Measurements from ENCODE around the gene MYH9. TPM values are rescaled to one million over a fixed set of nuclear protein-coding genes. Genes with fewer than 3 reads are reported as not detected.
A peak's percentile ranks its signal among the peaks of the same experiment; 100 is the strongest.

MYH9 gene
- total and polyA plus RNA-seq, 4 experiments from 2014 or later, result 17.3 to 734 (median 597) TPM

GRCh38 chr22:36326178-36327161, 61.3 kb downstream of the MYH9 start:
- CTCF ChIA-PET (ENCODE audit: partially characterized antibody), result interaction anchor here (0.5 to 3.6 kb wide), 7 partner anchors 22 to 144 kb away, joined by 3 to 17 read pairs (median 4); no protein-coding TSS in a partner anchor
- Mint-ChIP-seq H3K27me3 (no peaks in the 10 kb centered on the region), H3K27ac (peak overlapping the region; percentile 25 to 99 (median 88)), H3K4me1 (peaks cover 43 to 68% (median 52%) of the 10 kb centered on the region in 4 donors), H3K36me3 (peaks cover 66 to 82% of the 10 kb centered on the region in 2 donors), H3K4me3 (peak overlapping the region in 1 of 8 donors; percentile 25), H3K9me3 (peaks cover 0 to 12% (median 0%) of the 10 kb centered on the region in 8 donors)
- Histone ChIP-seq H3K27me3 (ENCODE audit: insufficient read depth, low read length) (no peaks in the 10 kb centered on the region), H3K36me3 (ENCODE audit: insufficient read depth, low read length) (peaks cover 82% of the 10 kb centered on the region), H3K9me3 (ENCODE audit: control insufficient read depth in 1 of 2, low read length in 2 of 2) (no peaks in the 10 kb centered on the region), H3K4me3 (ENCODE audit: low read length in 2 of 2) (no peak overlapping the region), H3K4me1 (ENCODE audit: insufficient read depth, low read length) (peaks cover 45% of the 10 kb centered on the region), H3K27ac (ENCODE audit: low read depth, low read length) (no peak overlapping the region)
- peak in 1 of 5 donors; percentile 19 for DNase-seq
- intact Hi-C loops (cut with micrococcal nuclease), result no loop called here
- POLR2A ChIA-PET (ENCODE audit: partially characterized antibody), result interaction anchor here (1.2 to 59.9 kb wide), 4 partner anchors 16 to 144 kb away, joined by 3 to 2535 read pairs (median 4); partner anchors contain the start of gene MYH9

- peak overlapping the region in 2 of 8 donors; percentile 31 to 39 for H3K4me3 Mint-ChIP-seq
- H3K4me1 ChIP-seq (ENCODE audit: insufficient read depth, low read length), result peaks cover 34% of the 10 kb centered on the region
- intact Hi-C loops (cut with micrococcal nuclease), result no loop called here
- peak overlapping the region; percentile 46 to 94 (median 72) for H3K27ac Mint-ChIP-seq
- H3K27me3 ChIP-seq (ENCODE audit: insufficient read depth, low read length), result no peaks in the 10 kb centered on the region
- H3K27me3 Mint-ChIP-seq, result no peaks in the 10 kb centered on the region
- POLR2A ChIA-PET (ENCODE audit: partially characterized antibody), result interaction anchor here (1.0 to 59.9 kb wide), 3 partner anchors 27 to 145 kb away, joined by 3 to 2535 read pairs (median 3); partner anchors contain the start of gene MYH9
- peaks cover 66 to 81% of the 10 kb centered on the region in 2 donors for H3K36me3 Mint-ChIP-seq
- CTCF ChIA-PET (ENCODE audit: partially characterized antibody), result interaction anchor here (1.0 to 2.3 kb wide), 3 partner anchors 24 to 146 kb away, joined by 3 to 8 read pairs (median 8); no protein-coding TSS in a partner anchor
- no peak overlapping the region for H3K27ac ChIP-seq (ENCODE audit: low read depth, low read length)
- peaks cover 32 to 57% (median 42%) of the 10 kb centered on the region in 4 donors for H3K4me1 Mint-ChIP-seq
- DNase-seq, result peak in 1 of 5 donors; percentile 37
- no peaks in the 10 kb centered on the region for H3K9me3 ChIP-seq (ENCODE audit: control insufficient read depth in 1 of 2, low read length in 2 of 2)
- peaks cover 91% of the 10 kb centered on the region for H3K36me3 ChIP-seq (ENCODE audit: insufficient read depth, low read length)
- H3K4me3 ChIP-seq (ENCODE audit: low read length in 2 of 2), result no peak overlapping the region
- peaks cover 0 to 13% (median 0%) of the 10 kb centered on the region in 8 donors for H3K9me3 Mint-ChIP-seq
These were observed 62.4 kb downstream of the MYH9 start for GRCh38 chr22:36325154-36326031.

- Mint-ChIP-seq H3K4me3 (no peak overlapping the region), H3K4me1 (peaks cover 22 to 47% (median 32%) of the 10 kb centered on the region in 4 donors), H3K27ac (peak overlapping the region in 5 of 7 donors; percentile 39 to 94 (median 72)), H3K36me3 (peaks cover 66 to 81% of the 10 kb centered on the region in 2 donors), H3K27me3 (no peaks in the 10 kb centered on the region), H3K9me3 (peaks cover 0 to 9% (median 0%) of the 10 kb centered on the region in 8 donors)
- Histone ChIP-seq H3K9me3 (ENCODE audit: control insufficient read depth in 1 of 2, low read length in 2 of 2) (no peaks in the 10 kb centered on the region), H3K27me3 (ENCODE audit: insufficient read depth, low read length) (no peaks in the 10 kb centered on the region), H3K27ac (ENCODE audit: low read depth, low read length) (no peak overlapping the region), H3K36me3 (ENCODE audit: insufficient read depth, low read length) (peaks cover 93% of the 10 kb centered on the region), H3K4me1 (ENCODE audit: insufficient read depth, low read length) (peaks cover 24% of the 10 kb centered on the region), H3K4me3 (ENCODE audit: low read length in 2 of 2) (no peak overlapping the region)
- POLR2A ChIA-PET (ENCODE audit: partially characterized antibody), result interaction anchor here (1.0 to 59.9 kb wide), 2 partner anchors 28 to 48 kb away, joined by 3 to 2535 read pairs; partner anchors contain the start of gene MYH9
- CTCF ChIA-PET (ENCODE audit: partially characterized antibody), result interaction anchor here (0.6 to 2.3 kb wide), 3 partner anchors 21 to 147 kb away, joined by 3 to 8 read pairs (median 8); no protein-coding TSS in a partner anchor
- DNase-seq, result peak in 1 of 5 donors; percentile 19
- intact Hi-C loops (cut with micrococcal nuclease), result no loop called here
These were observed 63.4 kb downstream of the MYH9 start for GRCh38 chr22:36324414-36324813.

GRCh38 chr22:36323855-36324331, 63.9 kb downstream of the MYH9 start:
- no peaks in the 10 kb centered on the region for H3K27me3 ChIP-seq (ENCODE audit: insufficient read depth, low read length)
- H3K27ac ChIP-seq (ENCODE audit: low read depth, low read length), result no peak overlapping the region
- H3K36me3 ChIP-seq (ENCODE audit: insufficient read depth, low read length), result peaks cover 98% of the 10 kb centered on the region
- peaks cover 0 to 8% (median 0%) of the 10 kb centered on the region in 8 donors for H3K9me3 Mint-ChIP-seq
- H3K4me3 Mint-ChIP-seq, result no peak overlapping the region
- no peaks in the 10 kb centered on the region for H3K27me3 Mint-ChIP-seq
- peaks cover 19% of the 10 kb centered on the region for H3K4me1 ChIP-seq (ENCODE audit: insufficient read depth, low read length)
- H3K27ac Mint-ChIP-seq, result peak overlapping the region in 2 of 7 donors; percentile 7 to 94
- DNase-seq, result peak in 1 of 5 donors; percentile 13
- POLR2A ChIA-PET (ENCODE audit: partially characterized antibody), result interaction anchor here (3.2 to 59.9 kb wide), 2 partner anchors 8 to 48 kb away, joined by 17 to 2535 read pairs; partner anchors contain the start of gene MYH9
- H3K4me3 ChIP-seq (ENCODE audit: low read length in 2 of 2), result no peak overlapping the region
- H3K4me1 Mint-ChIP-seq, result peaks cover 17 to 42% (median 27%) of the 10 kb centered on the region in 4 donors
- H3K36me3 Mint-ChIP-seq, result peaks cover 68 to 81% of the 10 kb centered on the region in 2 donors
- intact Hi-C loops (cut with micrococcal nuclease), result no loop called here
- CTCF ChIA-PET (ENCODE audit: partially characterized antibody), result interaction anchor here (1.4 to 2.3 kb wide), 2 partner anchors 23 to 147 kb away, joined by 8 read pairs; no protein-coding TSS in a partner anchor
- H3K9me3 ChIP-seq (ENCODE audit: control insufficient read depth in 1 of 2, low read length in 2 of 2), result no peaks in the 10 kb centered on the region

- POLR2A ChIA-PET (ENCODE audit: partially characterized antibody), result interaction anchor here (0.9 to 59.9 kb wide), 3 partner anchors 9 to 49 kb away, joined by 3 to 2535 read pairs (median 17); partner anchors contain the start of gene MYH9
- H3K9me3 Mint-ChIP-seq, result peaks cover 0 to 8% (median 0%) of the 10 kb centered on the region in 8 donors
These were observed 64.4 kb downstream of the MYH9 start for GRCh38 chr22:36323182-36323854.

GRCh38 chr22:36322602-36322915, 65.2 kb downstream of the MYH9 start:
- Mint-ChIP-seq H3K4me1 (peaks cover 6 to 29% (median 14%) of the 10 kb centered on the region in 4 donors), H3K4me3 (no peak overlapping the region), H3K27me3 (no peaks in the 10 kb centered on the region), H3K9me3 (peaks cover 0 to 8% (median 0%) of the 10 kb centered on the region in 8 donors), H3K36me3 (peaks cover 71 to 79% of the 10 kb centered on the region in 2 donors), H3K27ac (peak overlapping the region in 3 of 7 donors; percentile 64 to 75 (median 70))
- Histone ChIP-seq H3K4me1 (ENCODE audit: insufficient read depth, low read length) (peaks cover 6% of the 10 kb centered on the region), H3K36me3 (ENCODE audit: insufficient read depth, low read length) (peaks cover 98% of the 10 kb centered on the region), H3K27me3 (ENCODE audit: insufficient read depth, low read length) (no peaks in the 10 kb centered on the region), H3K9me3 (ENCODE audit: control insufficient read depth in 1 of 2, low read length in 2 of 2) (no peaks in the 10 kb centered on the region), H3K27ac (ENCODE audit: low read depth, low read length) (no peak overlapping the region), H3K4me3 (ENCODE audit: low read length in 2 of 2) (no peak overlapping the region)
- intact Hi-C loops (cut with micrococcal nuclease), result no loop called here
- ChIA-PET POLR2A (ENCODE audit: partially characterized antibody) (interaction anchor here (0.5 to 59.9 kb wide), 4 partner anchors 10 to 49 kb away, joined by 3 to 2535 read pairs (median 10); partner anchors contain the start of gene MYH9), CTCF (ENCODE audit: partially characterized antibody) (interaction anchor here (0.9 to 2.9 kb wide), 3 partner anchors 33 to 164 kb away, joined by 3 to 9 read pairs (median 4); no protein-coding TSS in a partner anchor)
- DNase-seq, result peak in 1 of 5 donors; percentile 25

More at GRCh38 chr22:36323182-36323854, 64.4 kb downstream of the MYH9 start:
- Mint-ChIP-seq H3K27me3 (no peaks in the 10 kb centered on the region), H3K36me3 (peaks cover 64 to 79% of the 10 kb centered on the region in 2 donors), H3K4me3 (no peak overlapping the region), H3K27ac (peak overlapping the region in 6 of 7 donors; percentile 27 to 86 (median 75)), H3K4me1 (peaks cover 11 to 36% (median 21%) of the 10 kb centered on the region in 4 donors)
- intact Hi-C loops (cut with micrococcal nuclease), result no loop called here
- CTCF ChIA-PET (ENCODE audit: partially characterized antibody), result no interaction called here
- Histone ChIP-seq H3K36me3 (ENCODE audit: insufficient read depth, low read length) (peaks cover 98% of the 10 kb centered on the region), H3K9me3 (ENCODE audit: control insufficient read depth in 1 of 2, low read length in 2 of 2) (no peaks in the 10 kb centered on the region), H3K4me3 (ENCODE audit: low read length in 2 of 2) (no peak overlapping the region), H3K27me3 (ENCODE audit: insufficient read depth, low read length) (no peaks in the 10 kb centered on the region), H3K4me1 (ENCODE audit: insufficient read depth, low read length) (peaks cover 13% of the 10 kb centered on the region), H3K27ac (ENCODE audit: low read depth, low read length) (no peak overlapping the region)
- DNase-seq, result peak in 1 of 5 donors; percentile 24
